Brain pericyte (primary cell): ENCODE results near the gene MAPK8.

Source experiments
- DNase-seq: peaks from one replicate; pipeline ENCODE4 v3.0.0-alpha.2; 2012; ENCODE audit warnings: low read depth, low spot score

The MAPK8 gene

GRCh38 chr10:48291190-48291589 is 15.3 kb upstream of the MAPK8 start:
- DNase-seq, result no peak

GRCh38 chr10:48292616-48293015 is 13.9 kb upstream of the MAPK8 start:
- no peak for DNase-seq

GRCh38 chr10:48294431-48294830 is 12.0 kb upstream of the MAPK8 start:
- no peak for DNase-seq

GRCh38 chr10:48296576-48297098 is 9.8 kb upstream of the MAPK8 start:
- no peak for DNase-seq

GRCh38 chr10:48299066-48299465 is 7.4 kb upstream of the MAPK8 start:
- no peak for DNase-seq

- no peak for DNase-seq
These were observed 6.8 kb upstream of the MAPK8 start for GRCh38 chr10:48299692-48300091.

GRCh38 chr10:48300556-48300955 is 5.9 kb upstream of the MAPK8 start:
- no peak for DNase-seq

- DNase-seq, result no peak
These were observed 3.7 kb upstream of the MAPK8 start for GRCh38 chr10:48302515-48303476.

- no peak for DNase-seq
These were observed 592 bp upstream of the MAPK8 start for GRCh38 chr10:48305905-48306264.

GRCh38 chr10:48306870-48307710 is 613 bp downstream of the MAPK8 start:
- no peak for DNase-seq

GRCh38 chr10:48307711-48308018 is 1.2 kb downstream of the MAPK8 start:
- DNase-seq, result no peak

- no peak for DNase-seq
These were observed 3.3 kb downstream of the MAPK8 start for GRCh38 chr10:48309711-48310226.

- DNase-seq, result no peak
These were observed 7.6 kb downstream of the MAPK8 start for GRCh38 chr10:48314107-48314506.

GRCh38 chr10:48316236-48316635 is 9.8 kb downstream of the MAPK8 start:
- no peak for DNase-seq

- DNase-seq, result no peak
These were observed 11.0 kb downstream of the MAPK8 start for GRCh38 chr10:48317321-48317990.

GRCh38 chr10:48322017-48322416 is 15.5 kb downstream of the MAPK8 start:
- no peak for DNase-seq

GRCh38 chr10:48324580-48324979 is 18.1 kb downstream of the MAPK8 start:
- DNase-seq, result no peak

- DNase-seq, result no peak
These were observed 23.8 kb downstream of the MAPK8 start for GRCh38 chr10:48330269-48330668.

- DNase-seq, result no peak
These were observed 25.0 kb downstream of the MAPK8 start for GRCh38 chr10:48331436-48331835.

- no peak for DNase-seq
These were observed 25.8 kb downstream of the MAPK8 start for GRCh38 chr10:48332166-48332870.

- no peak for DNase-seq
These were observed 26.4 kb downstream of the MAPK8 start for GRCh38 chr10:48332871-48333216.
